Activated CD4-positive, alpha-beta T cell treated with anti-CD3 and anti-CD28 coated beads, Interleukin-2, amount 10 ng/mL, durations not matched to agents 24 days and 14 days (primary cell): ENCODE measurements around the gene NAA15. TPM values are rescaled to one million over a fixed set of nuclear protein-coding genes. Genes with fewer than 3 reads are reported as not detected.
A peak's percentile ranks its signal among the peaks of the same experiment; 100 is the strongest.
"Not testable (repeated sequence)": the region's sequence is repeated elsewhere in the genome, so short reads cannot be mapped to it uniquely, and the experiment has no call there.

ENCODE experiments used
- DNase-seq: peaks from one replicate; pipeline ENCODE4 v3.0.0; 2022
- H3K27ac Mint-ChIP-seq: one replicate; pipeline ENCODE4 v1.8.0; 2022; ENCODE audit warnings: mild to moderate bottlenecking, mixed read lengths
- H3K27me3 Mint-ChIP-seq: one replicate; pipeline ENCODE4 v1.8.0; 2022; ENCODE audit warnings: mixed read lengths
- H3K36me3 Mint-ChIP-seq: one replicate; pipeline ENCODE4 v1.8.0; 2022; ENCODE audit warnings: low read depth, mild to moderate bottlenecking, mixed read lengths
- H3K4me1 Mint-ChIP-seq: one replicate; pipeline ENCODE4 v1.8.0; 2021; ENCODE audit warnings: mixed read lengths
- H3K4me3 Mint-ChIP-seq: one replicate; pipeline ENCODE4 v1.8.0; 2022; ENCODE audit warnings: mild to moderate bottlenecking, moderate library complexity, mixed read lengths
- H3K9me3 Mint-ChIP-seq: one replicate; pipeline ENCODE4 v1.8.0; 2021; ENCODE audit warnings: mixed read lengths
- intact Hi-C: fragments of 100-400 bp; cut with micrococcal nuclease; formaldehyde crosslinking; loops from one replicate; pipeline ENCODE4 v1.15.1; 2023
- total RNA-seq: library from RNA; stranded (reverse); gene quantifications from 2 replicates; pipeline ENCODE4 v1.2.3, GENCODE V29; 2022

Gene NAA15
- total RNA-seq, 1 donor from 2014 or later, result 115 TPM

GRCh38 chr4:139453371-139454110 is 152.2 kb downstream of the NAA15 start:
- Mint-ChIP-seq H3K9me3 (no peaks in the 10 kb centered on the region), H3K27ac (peak overlapping the region; percentile 96), H3K36me3 (peaks cover 4% of the 10 kb centered on the region), H3K4me3 (peak overlapping the region; percentile 92), H3K27me3 (no peaks in the 10 kb centered on the region), H3K4me1 (peaks cover 49% of the 10 kb centered on the region)
- peak; percentile 99 for DNase-seq
- intact Hi-C loops, result loop anchor here (1.0 to 10.0 kb wide), 10 partner anchors 37 to 1769 kb away; partner anchors contain the start of genes NAA15, NOCT, SCOC and ZNF330

GRCh38 chr4:139454111-139455045 is 153.1 kb downstream of the NAA15 start, which contains the start of gene RAB33B:
RAB33B (plus strand) TSS chr4:139454121; CDS start chr4:139454196, 75 bp downstream.
- H3K27me3 Mint-ChIP-seq, result no peaks in the 10 kb centered on the region
- intact Hi-C loops, result loop anchor here (1.0 to 10.0 kb wide), 4 partner anchors 153 to 1768 kb away; partner anchors contain the start of genes NAA15, SCOC and ZNF330
- H3K36me3 Mint-ChIP-seq, result peaks cover 4% of the 10 kb centered on the region
- DNase-seq, result no peak
- peak within 1 kb of the TSS; percentile 96 for H3K27ac Mint-ChIP-seq
- H3K4me3 Mint-ChIP-seq, result peak within 1 kb of the TSS; percentile 92
- H3K9me3 Mint-ChIP-seq, result no peaks in the 10 kb centered on the region
- H3K4me1 Mint-ChIP-seq, result peaks cover 52% of the 10 kb centered on the region

GRCh38 chr4:139455126-139455538 is 153.8 kb downstream of the NAA15 start:
- intact Hi-C loops, result loop anchor here (10.0 kb wide), 1 partner anchor 920 kb away; the partner anchor contains the start of gene SCOC
- Mint-ChIP-seq H3K27ac (peak overlapping the region; percentile 91), H3K36me3 (peaks cover 7% of the 10 kb centered on the region), H3K27me3 (no peaks in the 10 kb centered on the region), H3K9me3 (no peaks in the 10 kb centered on the region), H3K4me1 (peaks cover 52% of the 10 kb centered on the region), H3K4me3 (peak overlapping the region; percentile 92)
- DNase-seq, result peak; percentile 60

GRCh38 chr4:139457318-139457717 is 156.0 kb downstream of the NAA15 start:
- peak; percentile 31 for DNase-seq
- peaks cover 11% of the 10 kb centered on the region for H3K36me3 Mint-ChIP-seq
- no peak overlapping the region for H3K27ac Mint-ChIP-seq
- H3K27me3 Mint-ChIP-seq, result no peaks in the 10 kb centered on the region
- H3K4me1 Mint-ChIP-seq, result peaks cover 48% of the 10 kb centered on the region
- intact Hi-C loops, result loop anchor here (10.0 kb wide), 1 partner anchor 917 kb away; the partner anchor contains the start of gene SCOC
- no peak overlapping the region for H3K4me3 Mint-ChIP-seq
- H3K9me3 Mint-ChIP-seq, result no peaks in the 10 kb centered on the region

- Mint-ChIP-seq H3K36me3 (peaks cover 14% of the 10 kb centered on the region), H3K27ac (no peak overlapping the region), H3K9me3 (no peaks in the 10 kb centered on the region), H3K4me1 (peaks cover 42% of the 10 kb centered on the region), H3K27me3 (no peaks in the 10 kb centered on the region), H3K4me3 (no peak overlapping the region)
- intact Hi-C loops, result loop anchor here (10.0 kb wide), 1 partner anchor 916 kb away; the partner anchor contains the start of gene SCOC
- no peak for DNase-seq
Observed at GRCh38 chr4:139458543-139458942, 157.2 kb downstream of the NAA15 start.

- intact Hi-C loops, result loop anchor here (10.0 kb wide), 1 partner anchor 916 kb away; the partner anchor contains the start of gene SCOC
- Mint-ChIP-seq H3K9me3 (no peaks in the 10 kb centered on the region), H3K4me1 (peaks cover 41% of the 10 kb centered on the region), H3K27ac (no peak overlapping the region), H3K27me3 (no peaks in the 10 kb centered on the region), H3K4me3 (no peak overlapping the region), H3K36me3 (peaks cover 15% of the 10 kb centered on the region)
- DNase-seq, result no peak
Observed at GRCh38 chr4:139458999-139459398, 157.7 kb downstream of the NAA15 start.

GRCh38 chr4:139460565-139460964 is 159.3 kb downstream of the NAA15 start:
- Mint-ChIP-seq H3K4me1 (peaks cover 26% of the 10 kb centered on the region), H3K9me3 (no peaks in the 10 kb centered on the region), H3K27me3 (no peaks in the 10 kb centered on the region), H3K27ac (no peak overlapping the region), H3K4me3 (no peak overlapping the region), H3K36me3 (peaks cover 17% of the 10 kb centered on the region)
- intact Hi-C loops, result no loop called here
- no peak for DNase-seq

- H3K9me3 Mint-ChIP-seq, result no peaks in the 10 kb centered on the region
- H3K4me3 Mint-ChIP-seq, result no peak overlapping the region
- peaks cover 21% of the 10 kb centered on the region for H3K4me1 Mint-ChIP-seq
- intact Hi-C loops, result no loop called here
- no peak for DNase-seq
- no peak overlapping the region for H3K27ac Mint-ChIP-seq
- no peaks in the 10 kb centered on the region for H3K27me3 Mint-ChIP-seq
- peaks cover 17% of the 10 kb centered on the region for H3K36me3 Mint-ChIP-seq
Observed at GRCh38 chr4:139461022-139461628, 159.8 kb downstream of the NAA15 start.

GRCh38 chr4:139464512-139464911 is 163.2 kb downstream of the NAA15 start:
- H3K9me3 Mint-ChIP-seq, result peaks cover 10% of the 10 kb centered on the region
- H3K4me3 Mint-ChIP-seq, H3K27ac Mint-ChIP-seq, DNase-seq, H3K4me1 Mint-ChIP-seq, intact Hi-C loops, H3K27me3 Mint-ChIP-seq: not testable (repeated sequence)
- peaks cover 29% of the 10 kb centered on the region for H3K36me3 Mint-ChIP-seq

- intact Hi-C loops, result no loop called here
- Mint-ChIP-seq H3K4me1 (no peaks in the 10 kb centered on the region), H3K4me3 (no peak overlapping the region), H3K36me3 (peaks cover 29% of the 10 kb centered on the region), H3K27ac (no peak overlapping the region), H3K9me3 (peaks cover 15% of the 10 kb centered on the region), H3K27me3 (no peaks in the 10 kb centered on the region)
- no peak for DNase-seq
Observed at GRCh38 chr4:139465922-139466321, 164.6 kb downstream of the NAA15 start.

GRCh38 chr4:139468756-139469155 is 167.5 kb downstream of the NAA15 start:
- DNase-seq, H3K4me3 Mint-ChIP-seq, intact Hi-C loops, H3K4me1 Mint-ChIP-seq, H3K27ac Mint-ChIP-seq, H3K27me3 Mint-ChIP-seq: not testable (repeated sequence)
- peaks cover 39% of the 10 kb centered on the region for H3K36me3 Mint-ChIP-seq
- peaks cover 25% of the 10 kb centered on the region for H3K9me3 Mint-ChIP-seq

GRCh38 chr4:139469216-139469615 is 167.9 kb downstream of the NAA15 start:
- Mint-ChIP-seq H3K27ac (no peak overlapping the region), H3K9me3 (peaks cover 25% of the 10 kb centered on the region), H3K4me1 (no peaks in the 10 kb centered on the region), H3K27me3 (no peaks in the 10 kb centered on the region), H3K36me3 (peaks cover 39% of the 10 kb centered on the region), H3K4me3 (no peak overlapping the region)
- no peak for DNase-seq
- intact Hi-C loops, result no loop called here
